Endothelial cell of umbilical vein (primary cell): ENCODE data around the gene CPNE5. TPM values are rescaled to one million over a fixed set of nuclear protein-coding genes. Genes with fewer than 3 reads are reported as not detected.

Experiments
- BruUV-seq: library from RNA; stranded (reverse); fragments of 400-500 nt; replicated peaks from 2 replicates; lab custom pipeline; 2021; lab: Mats Ljungman, UMichigan
- CTCF ChIA-PET: fragments of 300-600, 350-600 bp; sonication (Branson Sonifier 250); formaldehyde crosslinking; loops from one replicate; lab custom pipeline; 2021; ENCODE audit warnings: antibody characterized with exemption, inconsistent platforms; lab: Charles Lee
- POLR2A ChIA-PET: fragments of 300-600, 350-600 bp; sonication (Branson Sonifier 250); formaldehyde crosslinking; loops from one replicate; lab custom pipeline; 2021; ENCODE audit warnings: antibody characterized with exemption, inconsistent platforms; lab: Charles Lee
- DNase-seq: peaks from one replicate; pipeline ENCODE4 v3.0.0-alpha.2; 2011; ENCODE audit warnings: low read depth, low spot score
- FAIRE-seq: peaks from 2 replicates; lab custom pipeline; 2011; peaks lifted over from hg19 to GRCh38; lab: Jason Lieb, UNC
- H2AFZ ChIP-seq: 2 replicates; pipeline ENCODE4 v1.6.0; 2012; ENCODE audit warnings: low read depth, low read length, control low read depth, inconsistent platforms
- H3K27ac ChIP-seq: 2 replicates; pipeline ENCODE4 v1.5.1; 2011; ENCODE audit warnings: low read depth, mild to moderate bottlenecking, control low read depth, low read length, moderate library complexity; ENCODE audit not compliant: insufficient read depth
- H3K27me3 ChIP-seq, 2 experiments: 2 replicates each; pipeline versions ENCODE4 v1.6.0 to v1.6.1; 2011; ENCODE audit warnings: low read length in 2 of 2, mixed read lengths in 1 of 2; ENCODE audit not compliant: control insufficient read depth in 2 of 2, insufficient read depth in 2 of 2
- H3K36me3 ChIP-seq, 2 experiments: 2 replicates in 1 of 2; 3 replicates in 1 of 2; pipeline ENCODE4 v1.5.1; 2011; ENCODE audit warnings: low read length in 2 of 2, mild to moderate bottlenecking in 1 of 2, moderate library complexity in 1 of 2; ENCODE audit not compliant: control insufficient read depth in 2 of 2, insufficient read depth in 2 of 2; ENCODE audit errors: extremely low read depth in 1 of 2
- H3K4me1 ChIP-seq: 3 replicates; pipeline ENCODE4 v1.5.1; 2011; ENCODE audit warnings: mild to moderate bottlenecking, low read length; ENCODE audit not compliant: control insufficient read depth, insufficient read depth; ENCODE audit errors: extremely low read depth
- H3K4me2 ChIP-seq: 2 replicates; pipeline ENCODE4 v1.6.1; 2011; ENCODE audit warnings: low read length, control low read depth, mixed read lengths; ENCODE audit not compliant: insufficient read depth
- H3K4me3 ChIP-seq, 3 experiments: fragments of 200-600 bp in 1 of 3; sonication (generic), shearing (Covaris generic) in 1 of 3; replicated peaks in 1 of 3; 2 replicates each; pipeline ENCODE4 v1.5.1; 2011 to 2016; ENCODE audit warnings: control low read depth in 3 of 3, low read length in 3 of 3, mild to moderate bottlenecking in 2 of 3, inconsistent platforms in 1 of 3, low read depth in 1 of 3, moderate library complexity in 1 of 3; ENCODE audit not compliant: insufficient read depth in 1 of 3
- H3K79me2 ChIP-seq: 2 replicates; pipeline ENCODE4 v1.6.0; 2012; ENCODE audit warnings: low read length, inconsistent platforms; ENCODE audit not compliant: control insufficient read depth, insufficient read depth
- H3K9ac ChIP-seq: replicated peaks from 2 replicates; pipeline ENCODE3; 2011; ENCODE audit warnings: low read length, control low read depth; ENCODE audit not compliant: insufficient read depth; ENCODE audit errors: extremely low read depth
- H3K9me1 ChIP-seq: replicated peaks from 3 replicates; pipeline ENCODE4 v1.6.0; 2011; ENCODE audit warnings: mild to moderate bottlenecking, low read length; ENCODE audit not compliant: control insufficient read depth, insufficient read depth; ENCODE audit errors: extremely low read depth
- H3K9me3 ChIP-seq: replicated peaks from 2 replicates; pipeline ENCODE4 v1.5.1; 2012; ENCODE audit warnings: low read length, inconsistent platforms; ENCODE audit not compliant: control insufficient read depth, insufficient read depth
- H4K20me1 ChIP-seq: replicated peaks from 2 replicates; pipeline ENCODE3; 2011; ENCODE audit warnings: mild to moderate bottlenecking, low read length; ENCODE audit not compliant: control insufficient read depth, insufficient read depth; ENCODE audit errors: extremely low read depth
- CTCF ChIP-seq, 2 donors: IDR thresholded peaks; 1 replicate in 1 of 2; 2 replicates in 1 of 2; pipeline ENCODE4 v1.5.1; 2011; ENCODE audit warnings: low read length in 2 of 2, mild to moderate bottlenecking in 2 of 2, moderate library complexity in 2 of 2, control low read depth in 1 of 2, inconsistent platforms in 1 of 2, low read depth in 1 of 2; ENCODE audit not compliant: insufficient read depth in 1 of 2; ENCODE audit errors: extremely low read depth in 1 of 2
- FOS ChIP-seq: IDR thresholded peaks from 2 replicates; pipeline ENCODE4 v1.6.1; 2011; ENCODE audit warnings: mild to moderate bottlenecking, low read length, moderate library complexity, borderline replicate concordance; ENCODE audit not compliant: insufficient read depth
- GATA2 ChIP-seq: IDR thresholded peaks from 2 replicates; pipeline ENCODE4 v1.7.0; 2011; ENCODE audit warnings: low read depth, mild to moderate bottlenecking, moderate library complexity, mixed read lengths, low read length; ENCODE audit not compliant: insufficient read length, insufficient read depth
- JUN ChIP-seq: IDR thresholded peaks from 2 replicates; pipeline ENCODE4 v1.6.1; 2011; ENCODE audit warnings: borderline replicate concordance, low read depth; ENCODE audit not compliant: insufficient read length, insufficient read depth
- POLR2A ChIP-seq: IDR thresholded peaks from 2 replicates; pipeline ENCODE4 v1.6.1; 2012; ENCODE audit warnings: low read depth, mild to moderate bottlenecking, control low read depth, low read length
- POLR2AphosphoS5 ChIP-seq: IDR thresholded peaks from 2 replicates; pipeline ENCODE4 v1.6.1; 2012; ENCODE audit warnings: low read depth, mild to moderate bottlenecking, control low read depth, low read length, moderate library complexity; ENCODE audit not compliant: insufficient read depth
- dilution Hi-C: fragments of 300-500 bp; cut with MboI; formaldehyde crosslinking; loops from one replicate; pipeline ENCODE4 v1.15.0; 2019; ENCODE audit warnings: low sequenced_read_pairs; ENCODE audit not compliant: extremely low pct_ligation_motif_present
- intact Hi-C: fragments of 100-400 bp; cut with micrococcal nuclease; formaldehyde crosslinking; loops from one replicate; pipeline ENCODE4 v1.10.0; 2022
- polyA plus RNA-seq, 4 experiments: library from polyadenylated mRNA; depleted of rRNA in 3 of 4; stranded (reverse) in 3 of 4; unstranded in 1 of 4; fragments of >200 nt; gene quantifications; 2 replicates each; pipeline versions ENCODE4 v1.2.1 to v1.2.3, GENCODE V29; 2011 to 2012; ENCODE audit warnings: missing spikeins in 1 of 4
- total RNA-seq: library from RNA; stranded (reverse); gene quantifications from 2 replicates; pipeline ENCODE4 v1.2.3, GENCODE V29; 2021
- TF ChIP-seq, protein P1 (sequence below): IDR thresholded peaks from 2 replicates; pipeline ENCODE4 v1.6.1; 2011; ENCODE audit not compliant: insufficient read depth, insufficient read length

CPNE5 gene
- total and polyA plus RNA-seq, 2 donors (not counting 3 experiments of a cell fraction or from before 2014, with no cell fraction given): 18.8 to 49.4 TPM

- intact Hi-C loops: loop anchor here (10.0 kb wide), 1 partner anchor 229 kb away; no protein-coding TSS in a partner anchor
Measured at GRCh38 chr6:36853325-36853724, 14.1 kb upstream of the CPNE5 start.

GRCh38 chr6:36852481-36853147 lies 13.4 kb upstream of the CPNE5 start:
- H3K27ac ChIP-seq: peak overlapping the region; percentile 84
- H4K20me1 ChIP-seq: no peaks in the 10 kb centered on the region
- H3K9me3 ChIP-seq: no peaks in the 10 kb centered on the region
- no peak overlapping the region for H3K4me3 ChIP-seq
- POLR2A ChIA-PET: interaction anchor here (0.5 kb wide), 1 partner anchor 25 kb away, joined by 4 read pairs; no protein-coding TSS in a partner anchor
- no peaks in the 10 kb centered on the region for H3K27me3 ChIP-seq
- no peaks in the 10 kb centered on the region for H3K79me2 ChIP-seq
- DNase-seq: peak; percentile 50
- CTCF ChIA-PET: interaction anchor here (0.9 to 8.7 kb wide), 25 partner anchors 10 to 357 kb away, joined by 3 to 552 read pairs (median 12); partner anchors contain the start of genes C6orf89 and PPIL1
- H3K9me1 ChIP-seq: no peaks in the 10 kb centered on the region
- peak; percentile 83 for FAIRE-seq
- H3K36me3 ChIP-seq: peaks cover 2 to 11% of the 10 kb centered on the region in 2 experiments
- TF ChIP-seq CTCF (IDR thresholded peaks at IDR 0.05; ENCODE audit: extremely low read depth in 1 of 2, insufficient read depth in 1 of 2, low read depth in 1 of 2, low read length in 2 of 2) (peak; percentile 15 to 23), JUN (no peak), POLR2A (peak; percentile 19), POLR2AphosphoS5 (peak; percentile 12)
- no peak overlapping the region for H2AFZ ChIP-seq
- H3K4me1 ChIP-seq: peaks cover 30% of the 10 kb centered on the region
- dilution Hi-C loops (loop anchor here (5.0 kb wide), 1 partner anchor 40 kb away; no protein-coding TSS in a partner anchor), intact Hi-C loops (loop anchor here (10.0 kb wide), 1 partner anchor 228 kb away; no protein-coding TSS in a partner anchor)
- TSS peak; percentile 81 for BruUV-seq
- H3K4me2 ChIP-seq: peak overlapping the region; percentile 13
- H3K9ac ChIP-seq: peak overlapping the region; percentile 27

More at GRCh38 chr6:36853325-36853724, 14.1 kb upstream of the CPNE5 start:
- BruUV-seq: no TSS peak
- peak; percentile 42 for DNase-seq
- Histone ChIP-seq H3K9me1 (no peaks in the 10 kb centered on the region), H3K79me2 (no peaks in the 10 kb centered on the region), H4K20me1 (no peaks in the 10 kb centered on the region), H3K4me3 (no peak overlapping the region), H3K9me3 (no peaks in the 10 kb centered on the region), H3K4me1 (peaks cover 28% of the 10 kb centered on the region), H3K27ac (peak overlapping the region; percentile 84), H3K27me3 (no peaks in the 10 kb centered on the region), H3K36me3 (peaks cover 2 to 11% of the 10 kb centered on the region in 2 experiments), H3K9ac (peak overlapping the region; percentile 27), H3K4me2 (peak overlapping the region; percentile 13), H2AFZ (peak overlapping the region; percentile 28)
- dilution Hi-C loops: loop anchor here (5.0 kb wide), 1 partner anchor 41 kb away; no protein-coding TSS in a partner anchor
- TF ChIP-seq, protein P1, sequence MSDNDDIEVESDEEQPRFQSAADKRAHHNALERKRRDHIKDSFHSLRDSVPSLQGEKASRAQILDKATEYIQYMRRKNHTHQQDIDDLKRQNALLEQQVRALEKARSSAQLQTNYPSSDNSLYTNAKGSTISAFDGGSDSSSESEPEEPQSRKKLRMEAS: peak; percentile 83
- TF ChIP-seq GATA2 (no peak), POLR2A (no peak), POLR2AphosphoS5 (no peak), JUN (no peak), FOS (no peak)
- ChIA-PET CTCF (interaction anchor here (0.9 to 8.7 kb wide), 18 partner anchors 10 to 357 kb away, joined by 3 to 552 read pairs (median 16); partner anchors contain the start of genes C6orf89 and PPIL1), POLR2A (interaction anchor here (0.5 kb wide), 1 partner anchor 25 kb away, joined by 4 read pairs; no protein-coding TSS in a partner anchor)
- FAIRE-seq: peak; percentile 78
